HEK293 (cell line): ENCODE results near the gene CDCA4.
"Not testable (repeated sequence)": the region's sequence is repeated elsewhere in the genome, so short reads cannot be mapped to it uniquely, and the experiment has no call there.

ENCODE experiments used
- CTCF ChIA-PET: fragments of 350-600 bp; formaldehyde crosslinking; extraction: SDS; loops from one replicate; lab custom pipeline; 2021; ENCODE audit warnings: antibody characterized with exemption; lab: Yijun Ruan, JAX
- POLR2A ChIA-PET: fragments of 300-600 bp; formaldehyde crosslinking; extraction: SDS; loops from one replicate; lab custom pipeline; 2020; ENCODE audit warnings: antibody characterized with exemption, inconsistent platforms; lab: Yijun Ruan, JAX
- H3K27ac ChIP-seq: fragments of 200-500 bp; sonication (Bioruptor generic); 2 replicates; pipeline ENCODE4 v1.5.1; 2014; ENCODE audit warnings: low read depth, low read length, control low read depth, inconsistent platforms; ENCODE audit errors: extremely low read depth
- H3K36me3 ChIP-seq, 2 experiments: fragments of 200-500 bp in 1 of 2; sonication (Bioruptor generic) in 1 of 2; 1 replicate in 1 of 2; 2 replicates in 1 of 2; pipeline ENCODE4 v1.5.1; 2014 to 2017; ENCODE audit warnings: inconsistent platforms in 2 of 2, low read length in 2 of 2; ENCODE audit not compliant: control insufficient read depth in 2 of 2, insufficient read depth in 1 of 2
- H3K4me1 ChIP-seq: fragments of 200-500 bp; sonication (Bioruptor generic); 2 replicates; pipeline ENCODE4 v1.5.1; 2014; ENCODE audit warnings: mild to moderate bottlenecking, low read length, inconsistent platforms; ENCODE audit not compliant: control insufficient read depth, insufficient read depth
- H3K4me3 ChIP-seq: 2 replicates; pipeline ENCODE4 v1.5.1; 2011; ENCODE audit warnings: low read depth, mild to moderate bottlenecking, control low read depth, low read length, moderate library complexity
- H3K9me3 ChIP-seq: fragments of 200-500 bp; sonication (Bioruptor generic); 2 replicates; pipeline ENCODE4 v1.5.1; 2014; ENCODE audit warnings: low read depth, low read length, inconsistent platforms; ENCODE audit not compliant: control insufficient read depth, insufficient read depth
- SALL2 ChIP-seq: fragments of 450-650 bp; formaldehyde crosslinking; IDR thresholded peaks from 2 replicates; pipeline ENCODE4 v1.5.0; 2017; ENCODE audit warnings: missing biosample characterization, mild to moderate bottlenecking, missing genetic modification characterization, borderline replicate concordance
- ZBTB17 ChIP-seq: fragments of 450-650 bp; formaldehyde crosslinking; IDR thresholded peaks from 2 replicates; pipeline ENCODE4 v1.5.1; 2016; ENCODE audit warnings: missing biosample characterization, missing genetic modification characterization
- ZBTB26 ChIP-seq: fragments of 450-650 bp; formaldehyde crosslinking; optimal IDR thresholded peaks from 2 replicates; pipeline ENCODE3; 2016; ENCODE audit warnings: missing biosample characterization, mild to moderate bottlenecking, missing genetic modification characterization
- ZIC2 ChIP-seq: fragments of 450-650 bp; formaldehyde crosslinking; IDR thresholded peaks from 2 replicates; pipeline ENCODE4 v1.5.1; 2016; ENCODE audit warnings: missing biosample characterization, missing genetic modification characterization
- ZNF146 ChIP-seq: fragments of 450-650 bp; formaldehyde crosslinking; IDR thresholded peaks from 2 replicates; pipeline ENCODE4 v1.5.1; 2016; ENCODE audit warnings: missing biosample characterization, missing genetic modification characterization
- ZNF175 ChIP-seq: fragments of 450-650 bp; formaldehyde crosslinking; IDR thresholded peaks from 2 replicates; pipeline ENCODE4 v1.5.1; 2016; ENCODE audit warnings: missing biosample characterization, missing genetic modification characterization
- ZNF366 ChIP-seq: fragments of 450-650 bp; formaldehyde crosslinking; conservative IDR thresholded peaks from 2 replicates; pipeline ENCODE4 v1.5.1; 2016; ENCODE audit warnings: missing biosample characterization, missing genetic modification characterization
- ZNF670 ChIP-seq: fragments of 450-650 bp; formaldehyde crosslinking; IDR thresholded peaks from 2 replicates; pipeline ENCODE4 v1.5.1; 2016; ENCODE audit warnings: missing biosample characterization, missing genetic modification characterization, low read depth
- ZNF692 ChIP-seq: fragments of 450-650 bp; formaldehyde crosslinking; IDR thresholded peaks from 2 replicates; pipeline ENCODE4 v1.5.1; 2016; ENCODE audit warnings: missing biosample characterization, missing genetic modification characterization
- ZNF701 ChIP-seq: fragments of 450-650 bp; formaldehyde crosslinking; IDR thresholded peaks from 2 replicates; pipeline ENCODE4 v1.5.1; 2016; ENCODE audit warnings: missing biosample characterization, missing genetic modification characterization
- ZNF830 ChIP-seq: fragments of 450-650 bp; IDR thresholded peaks from 2 replicates; pipeline ENCODE4 v1.5.0; 2018; ENCODE audit warnings: missing biosample characterization, missing genetic modification characterization, low read depth, mild to moderate bottlenecking, moderate library complexity
- ZSCAN18 ChIP-seq: fragments of 450-650 bp; formaldehyde crosslinking; IDR thresholded peaks from 2 replicates; pipeline ENCODE4 v1.5.1; 2016; ENCODE audit warnings: missing biosample characterization, missing genetic modification characterization
- TF ChIP-seq, protein P1 (sequence below): fragments of 450-650 bp; formaldehyde crosslinking; IDR thresholded peaks from 2 replicates; pipeline ENCODE4 v1.5.1; 2016; ENCODE audit warnings: missing biosample characterization, missing genetic modification characterization
- TF ChIP-seq, protein P2 (sequence below): fragments of 450-650 bp; formaldehyde crosslinking; IDR thresholded peaks from 2 replicates; pipeline ENCODE4 v1.5.0; 2017; ENCODE audit warnings: missing biosample characterization, missing genetic modification characterization, borderline replicate concordance

Gene CDCA4

DNA sequence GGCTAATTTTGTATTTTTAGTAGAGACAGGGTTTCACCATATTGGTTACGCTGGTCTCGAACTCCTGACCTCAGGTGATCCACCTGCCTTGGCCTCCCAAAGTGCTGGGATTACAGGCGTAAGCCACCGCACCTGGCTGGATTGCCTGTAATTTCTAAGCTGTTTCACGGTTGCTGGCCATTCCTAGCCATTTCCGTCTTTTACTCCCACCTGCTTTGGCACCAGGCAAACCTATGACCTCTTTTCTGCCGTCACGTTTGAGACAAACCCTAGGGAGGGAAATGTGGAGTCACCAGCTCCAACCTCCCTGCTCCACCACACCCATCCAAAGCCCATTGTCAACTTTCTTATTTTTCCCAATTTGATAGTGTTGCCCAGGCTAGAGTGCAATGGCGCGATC is 43.1 kb upstream of the CDCA4 start (continued):
- TF ChIP-seq, protein P1, sequence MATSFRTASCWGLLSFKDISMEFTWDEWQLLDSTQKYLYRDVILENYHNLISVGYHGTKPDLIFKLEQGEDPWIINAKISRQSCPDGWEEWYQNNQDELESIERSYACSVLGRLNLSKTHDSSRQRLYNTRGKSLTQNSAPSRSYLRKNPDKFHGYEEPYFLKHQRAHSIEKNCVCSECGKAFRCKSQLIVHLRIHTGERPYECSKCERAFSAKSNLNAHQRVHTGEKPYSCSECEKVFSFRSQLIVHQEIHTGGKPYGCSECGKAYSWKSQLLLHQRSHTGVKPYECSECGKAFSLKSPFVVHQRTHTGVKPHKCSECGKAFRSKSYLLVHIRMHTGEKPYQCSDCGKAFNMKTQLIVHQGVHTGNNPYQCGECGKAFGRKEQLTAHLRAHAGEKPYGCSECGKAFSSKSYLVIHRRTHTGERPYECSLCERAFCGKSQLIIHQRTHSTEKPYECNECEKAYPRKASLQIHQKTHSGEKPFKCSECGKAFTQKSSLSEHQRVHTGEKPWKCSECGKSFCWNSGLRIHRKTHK (tag by site-specific recombination) = no peak
- no peak for TF ChIP-seq ZNF670 (tag by site-specific recombination)
- no peak for TF ChIP-seq ZNF701 (tag by site-specific recombination)
- no peak for TF ChIP-seq ZBTB17
- no peak for TF ChIP-seq SALL2 (tag by site-specific recombination)
- no peak for TF ChIP-seq ZNF830 (tag by site-specific recombination)
- TF ChIP-seq, all 188 proteins: peak for 0

GRCh38 chr14:105063506-105063905 is 42.6 kb upstream of the CDCA4 start:
- H3K27ac ChIP-seq, H3K9me3 ChIP-seq, H3K4me1 ChIP-seq, POLR2A ChIA-PET, H3K4me3 ChIP-seq, H3K36me3 ChIP-seq: not testable (repeated sequence)
- CTCF ChIA-PET = interaction anchor here (0.6 to 2.1 kb wide), 3 partner anchors 19 to 124 kb away, joined by 3 to 7 read pairs (median 4); no protein-coding TSS in a partner anchor

DNA sequence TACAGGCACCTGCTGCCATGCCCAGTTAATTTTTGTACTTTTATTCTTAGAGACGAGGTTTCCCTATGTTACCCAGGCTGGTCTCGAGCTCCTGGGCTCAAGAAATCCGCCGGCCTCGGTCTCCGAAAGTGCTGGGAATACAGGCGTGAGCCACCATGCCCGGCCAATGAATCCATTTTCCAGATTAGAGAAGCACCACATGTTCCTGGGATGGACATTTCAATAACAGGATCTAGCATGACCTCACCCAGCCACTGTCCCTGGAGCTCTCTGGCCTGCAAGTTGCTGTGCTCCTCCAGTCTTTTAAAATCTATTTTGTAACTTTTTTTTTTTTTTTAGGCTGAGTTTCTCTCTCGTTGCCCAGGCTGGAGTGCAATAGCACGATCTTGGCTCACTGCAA is 42.2 kb upstream of the CDCA4 start:
- POLR2A ChIA-PET = no interaction called here
- CTCF ChIA-PET = interaction anchor here (0.5 to 2.1 kb wide), 5 partner anchors 19 to 124 kb away, joined by 3 to 7 read pairs (median 4); no protein-coding TSS in a partner anchor
- Histone ChIP-seq H3K9me3 (no peaks in the 10 kb centered on the region), H3K4me3 (no peak overlapping the region), H3K27ac (no peak overlapping the region), H3K4me1 (no peaks in the 10 kb centered on the region), H3K36me3 (no peaks in the 10 kb centered on the region)
- no peak for TF ChIP-seq ZNF366 (tag by site-specific recombination)
- TF ChIP-seq ZNF175 (tag by site-specific recombination) = no peak
- no peak for TF ChIP-seq ZNF146 (tag by site-specific recombination)
- TF ChIP-seq, protein P2, sequence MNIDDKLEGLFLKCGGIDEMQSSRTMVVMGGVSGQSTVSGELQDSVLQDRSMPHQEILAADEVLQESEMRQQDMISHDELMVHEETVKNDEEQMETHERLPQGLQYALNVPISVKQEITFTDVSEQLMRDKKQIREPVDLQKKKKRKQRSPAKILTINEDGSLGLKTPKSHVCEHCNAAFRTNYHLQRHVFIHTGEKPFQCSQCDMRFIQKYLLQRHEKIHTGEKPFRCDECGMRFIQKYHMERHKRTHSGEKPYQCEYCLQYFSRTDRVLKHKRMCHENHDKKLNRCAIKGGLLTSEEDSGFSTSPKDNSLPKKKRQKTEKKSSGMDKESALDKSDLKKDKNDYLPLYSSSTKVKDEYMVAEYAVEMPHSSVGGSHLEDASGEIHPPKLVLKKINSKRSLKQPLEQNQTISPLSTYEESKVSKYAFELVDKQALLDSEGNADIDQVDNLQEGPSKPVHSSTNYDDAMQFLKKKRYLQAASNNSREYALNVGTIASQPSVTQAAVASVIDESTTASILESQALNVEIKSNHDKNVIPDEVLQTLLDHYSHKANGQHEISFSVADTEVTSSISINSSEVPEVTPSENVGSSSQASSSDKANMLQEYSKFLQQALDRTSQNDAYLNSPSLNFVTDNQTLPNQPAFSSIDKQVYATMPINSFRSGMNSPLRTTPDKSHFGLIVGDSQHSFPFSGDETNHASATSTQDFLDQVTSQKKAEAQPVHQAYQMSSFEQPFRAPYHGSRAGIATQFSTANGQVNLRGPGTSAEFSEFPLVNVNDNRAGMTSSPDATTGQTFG (tag by site-specific recombination) = no peak
- TF ChIP-seq ZSCAN18 (tag by site-specific recombination) = no peak
- no peak for TF ChIP-seq ZNF692 (tag by site-specific recombination)
- no peak for TF ChIP-seq ZIC2
- TF ChIP-seq ZBTB17 = no peak
- TF ChIP-seq ZBTB26 (tag by site-specific recombination) = no peak
